GM23248 (cell line): ENCODE results near the gene TMCO4.

Experiments used
- EZH2 ChIP-seq: fragments of 200-600 bp; sonication (generic); IDR thresholded peaks from 2 replicates; pipeline ENCODE4 v1.6.1; 2018; ENCODE audit warnings: antibody characterized with exemption, mild to moderate bottlenecking; ENCODE audit not compliant: insufficient read depth, poor library complexity, severe bottlenecking
- EZH2phosphoT487 ChIP-seq: fragments of 200-600 bp; sonication (generic); IDR thresholded peaks from 2 replicates; pipeline ENCODE4 v1.6.1; 2018; ENCODE audit warnings: antibody characterized with exemption, moderate library complexity, mild to moderate bottlenecking, low read depth; ENCODE audit not compliant: insufficient read depth

DNA sequence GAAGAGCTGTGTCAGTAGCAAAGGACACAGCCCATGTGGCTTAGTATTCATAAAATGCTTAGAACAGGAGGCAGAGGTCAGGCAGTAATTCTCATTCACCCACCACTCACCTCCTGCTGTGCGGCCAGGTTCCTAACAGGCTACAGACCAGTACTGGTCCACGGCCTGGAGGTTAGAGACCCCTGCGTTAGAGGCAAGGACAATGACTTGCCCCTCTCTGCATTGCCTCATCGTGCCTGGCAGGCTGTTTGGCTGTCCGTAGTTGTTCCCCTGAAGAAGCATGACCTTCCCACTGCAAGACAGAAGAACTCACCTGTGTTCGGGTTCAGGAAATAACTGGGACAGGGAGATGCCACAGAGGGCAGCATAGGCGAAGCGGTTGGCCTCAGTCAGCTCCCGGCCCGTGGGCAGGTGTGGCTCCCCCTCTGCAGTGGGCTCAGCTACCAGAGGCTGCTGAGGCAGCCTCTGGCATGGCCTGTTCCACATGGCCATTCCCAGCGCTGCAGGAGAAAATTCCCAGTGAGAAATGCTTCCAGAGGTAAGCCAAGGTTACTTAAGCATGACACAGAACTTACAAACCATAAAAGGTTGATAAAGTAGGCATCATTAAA lies 19.3 kb downstream of the TMCO4 start:
- no peak for TF ChIP-seq EZH2
- no peak for TF ChIP-seq EZH2phosphoT487
